ENCODE data around the gene RPS10. TPM values are rescaled to one million over a fixed set of nuclear protein-coding genes. Genes with fewer than 3 reads are reported as not detected.
A peak's percentile ranks its signal among the peaks of the same experiment; 100 is the strongest.

RPS10 gene
- total RNA-seq, 1 donor from 2014 or later, result 3,975 TPM

DNA sequence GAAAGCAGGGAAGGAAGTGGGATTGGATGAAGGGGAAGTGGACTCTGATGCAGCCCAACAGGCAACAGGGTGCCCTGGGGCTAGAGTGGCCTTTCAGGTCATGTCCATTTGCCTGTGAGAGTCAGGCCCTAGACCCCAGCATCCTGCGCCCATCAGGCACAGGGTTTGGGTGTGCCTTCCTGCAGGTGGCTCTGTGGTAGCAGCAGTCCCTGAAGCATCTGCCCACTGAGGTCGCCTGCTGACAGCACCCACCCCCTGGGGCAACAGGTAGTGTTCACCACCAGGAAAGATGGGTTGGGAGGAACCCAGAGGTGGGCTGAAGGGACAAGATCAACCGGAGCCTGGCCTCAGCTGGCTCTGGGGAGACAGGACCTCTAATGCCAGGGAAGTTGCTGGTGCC is 43.6 kb upstream of the RPS10 start:
- H3K36me3 ChIP-seq (ENCODE audit: control insufficient read depth, insufficient read depth, low read length), result no peaks in the 10 kb centered on the region
- H3K4me3 ChIP-seq (ENCODE audit: low read depth, low read length), result no peak overlapping the region
- DNase-seq (ENCODE audit: low read depth), result no peak
- TF ChIP-seq, protein P1, sequence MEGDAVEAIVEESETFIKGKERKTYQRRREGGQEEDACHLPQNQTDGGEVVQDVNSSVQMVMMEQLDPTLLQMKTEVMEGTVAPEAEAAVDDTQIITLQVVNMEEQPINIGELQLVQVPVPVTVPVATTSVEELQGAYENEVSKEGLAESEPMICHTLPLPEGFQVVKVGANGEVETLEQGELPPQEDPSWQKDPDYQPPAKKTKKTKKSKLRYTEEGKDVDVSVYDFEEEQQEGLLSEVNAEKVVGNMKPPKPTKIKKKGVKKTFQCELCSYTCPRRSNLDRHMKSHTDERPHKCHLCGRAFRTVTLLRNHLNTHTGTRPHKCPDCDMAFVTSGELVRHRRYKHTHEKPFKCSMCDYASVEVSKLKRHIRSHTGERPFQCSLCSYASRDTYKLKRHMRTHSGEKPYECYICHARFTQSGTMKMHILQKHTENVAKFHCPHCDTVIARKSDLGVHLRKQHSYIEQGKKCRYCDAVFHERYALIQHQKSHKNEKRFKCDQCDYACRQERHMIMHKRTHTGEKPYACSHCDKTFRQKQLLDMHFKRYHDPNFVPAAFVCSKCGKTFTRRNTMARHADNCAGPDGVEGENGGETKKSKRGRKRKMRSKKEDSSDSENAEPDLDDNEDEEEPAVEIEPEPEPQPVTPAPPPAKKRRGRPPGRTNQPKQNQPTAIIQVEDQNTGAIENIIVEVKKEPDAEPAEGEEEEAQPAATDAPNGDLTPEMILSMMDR (IDR thresholded peaks at IDR 0.05; ENCODE audit: insufficient read depth, low read length, poor library complexity, severe bottlenecking), result no peak
- H3K27me3 ChIP-seq (ENCODE audit: control insufficient read depth, insufficient read depth, low read length), result peaks cover 16% of the 10 kb centered on the region

DNA sequence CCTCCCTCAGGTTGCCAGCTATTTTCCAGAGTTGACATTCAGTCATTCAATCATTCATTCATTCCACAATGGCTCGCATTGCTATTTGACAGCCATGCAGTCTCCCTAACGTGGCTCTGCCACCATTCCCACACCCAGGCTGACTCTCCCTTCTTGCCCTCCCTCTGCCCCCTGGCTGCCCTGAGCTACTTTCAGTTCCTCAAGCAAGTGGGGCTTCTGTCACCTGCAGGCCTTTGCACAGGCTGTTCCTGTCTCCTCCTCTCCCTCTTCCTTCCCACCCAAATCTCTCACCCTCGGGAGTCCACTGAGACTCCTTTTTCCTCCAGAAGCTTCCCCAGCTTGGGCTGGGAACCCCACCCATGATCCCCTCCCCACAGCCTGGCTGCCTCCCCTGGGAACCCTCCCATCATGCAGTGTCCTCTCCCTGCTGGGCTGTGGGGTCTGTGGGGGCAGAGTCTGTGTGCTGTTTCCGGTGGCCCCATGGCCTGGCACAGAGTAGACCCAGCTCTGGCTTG is 42.6 kb upstream of the RPS10 start:
- DNase-seq (ENCODE audit: low read depth), result no peak
- peaks cover 20% of the 10 kb centered on the region for H3K27me3 ChIP-seq (ENCODE audit: control insufficient read depth, insufficient read depth, low read length)
- TF ChIP-seq, protein P1 (IDR thresholded peaks at IDR 0.05; ENCODE audit: insufficient read depth, low read length, poor library complexity, severe bottlenecking), result no peak
- H3K4me3 ChIP-seq (ENCODE audit: low read depth, low read length), result no peak overlapping the region
- no peaks in the 10 kb centered on the region for H3K36me3 ChIP-seq (ENCODE audit: control insufficient read depth, insufficient read depth, low read length)

DNA sequence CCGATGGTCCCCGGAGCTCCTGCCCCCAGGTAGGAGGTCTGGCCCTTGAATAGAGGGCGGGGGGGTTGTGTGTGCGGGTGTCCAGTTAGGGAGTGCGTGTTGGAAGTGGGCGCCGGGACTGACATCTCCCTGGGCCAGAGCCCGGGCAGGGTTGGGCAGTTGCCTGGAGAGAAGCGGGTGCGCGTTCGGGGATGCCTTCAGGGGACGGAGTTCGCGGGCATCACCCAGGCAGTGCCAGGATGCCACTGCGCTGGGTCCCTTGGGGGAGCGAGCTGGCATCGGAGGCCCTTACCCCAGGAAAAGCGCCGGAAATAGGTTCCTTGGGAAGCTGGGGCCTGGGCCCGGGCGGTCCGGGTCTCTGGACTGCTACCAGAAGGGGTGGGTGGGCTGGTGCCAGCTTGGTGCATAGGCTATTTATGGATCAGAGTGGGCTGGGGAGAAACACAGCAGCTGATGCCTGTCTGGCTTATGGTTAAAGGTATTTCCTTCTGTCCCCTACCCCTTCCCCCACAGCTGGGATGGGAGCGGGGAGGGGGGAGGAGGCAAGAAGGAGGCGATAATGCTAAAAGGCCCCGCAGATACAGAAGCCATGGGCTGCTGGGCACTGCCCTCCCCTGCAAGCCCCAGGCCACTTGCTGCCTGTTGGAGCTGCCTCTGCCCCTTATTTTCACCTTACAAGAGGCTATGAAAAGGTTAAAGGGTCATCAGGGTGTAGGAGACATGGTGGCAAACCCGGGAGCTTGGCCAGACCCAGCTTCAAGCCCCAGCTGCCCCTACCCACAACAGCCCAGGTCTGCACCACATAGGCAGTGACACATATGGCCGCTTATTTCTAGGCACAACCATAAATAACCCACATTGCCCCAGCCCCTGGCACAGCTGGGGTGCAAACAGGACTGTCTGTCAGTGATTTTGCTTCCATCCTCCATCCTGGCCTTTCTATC is 40.6 kb upstream of the RPS10 start:
- Histone ChIP-seq H3K4me3 (ENCODE audit: low read depth, low read length) (peak overlapping the region; percentile 30), H3K27me3 (ENCODE audit: control insufficient read depth, insufficient read depth, low read length) (peaks cover 20% of the 10 kb centered on the region), H3K36me3 (ENCODE audit: control insufficient read depth, insufficient read depth, low read length) (no peaks in the 10 kb centered on the region)
- DNase-seq (ENCODE audit: low read depth), result no peak
- TF ChIP-seq, protein P1 (IDR thresholded peaks at IDR 0.05; ENCODE audit: insufficient read depth, low read length, poor library complexity, severe bottlenecking), result no peak

DNA sequence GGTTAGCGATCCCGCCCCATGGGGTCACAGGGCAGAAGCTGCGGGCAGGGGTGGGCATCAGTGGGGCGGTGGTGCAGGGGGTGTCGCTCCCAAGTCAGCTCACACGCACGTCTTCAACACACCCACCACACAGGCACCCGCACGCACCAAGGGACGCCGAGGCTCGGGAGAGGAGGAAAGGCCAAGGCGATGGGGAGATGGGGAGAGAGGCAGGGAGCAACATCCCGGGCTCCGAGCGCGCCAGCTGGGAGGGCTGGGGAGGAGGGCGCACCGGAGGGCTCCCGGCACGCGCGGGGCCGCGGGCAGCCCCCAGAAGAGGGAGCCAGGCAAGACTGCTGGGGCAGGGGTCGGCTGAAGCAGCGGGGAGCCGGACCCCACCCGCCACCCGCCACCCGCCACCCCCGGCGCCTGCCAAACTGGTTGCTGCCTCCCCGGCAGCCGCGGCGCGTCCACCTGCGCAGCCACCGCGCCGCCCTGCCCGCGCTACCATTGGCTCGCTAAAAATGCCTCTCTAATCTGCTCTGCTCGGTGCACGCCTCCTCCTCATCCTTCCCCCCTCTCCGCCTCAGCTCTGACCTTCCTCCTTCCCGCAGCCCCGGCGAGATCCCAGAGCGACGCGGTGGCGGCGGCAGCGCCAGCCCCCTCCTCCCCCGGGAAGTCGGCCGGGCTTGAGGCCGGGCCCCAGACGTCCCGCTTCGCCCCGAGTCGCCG is 39.8 kb upstream of the RPS10 start, which contains the start of gene PACSIN1:
PACSIN1 (plus strand) TSS at position 546 of the 711 bp plus-strand sequence. CDS start 60,230 bp downstream, outside the sequence.
- Histone ChIP-seq H3K27me3 (ENCODE audit: control insufficient read depth, insufficient read depth, low read length) (peaks cover 20% of the 10 kb centered on the region), H3K4me3 (ENCODE audit: low read depth, low read length) (peak within 1 kb of the TSS; percentile 30), H3K36me3 (ENCODE audit: control insufficient read depth, insufficient read depth, low read length) (no peaks in the 10 kb centered on the region)
- DNase-seq (ENCODE audit: low read depth), result no peak
- TF ChIP-seq, protein P1 (IDR thresholded peaks at IDR 0.05; ENCODE audit: insufficient read depth, low read length, poor library complexity, severe bottlenecking), result no peak

DNA sequence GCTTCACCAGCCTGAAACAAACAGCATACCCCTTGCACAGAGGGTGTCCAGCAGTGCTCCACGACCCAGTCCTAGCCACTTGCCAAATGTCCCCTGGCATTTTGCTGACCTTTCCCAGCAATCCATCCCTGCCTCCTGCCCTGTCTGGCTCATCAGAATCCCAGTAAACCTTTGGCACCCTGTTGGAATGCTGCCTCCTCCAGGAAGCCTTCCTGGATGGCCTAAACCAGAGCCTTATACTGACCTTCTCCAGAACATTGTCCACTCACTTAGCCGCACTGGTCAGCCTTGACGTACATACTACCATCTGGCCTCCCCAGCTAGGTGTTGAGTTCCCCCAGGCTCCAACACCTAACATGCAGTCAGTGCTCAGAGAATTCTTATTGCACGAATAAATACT is 38.0 kb upstream of the RPS10 start:
- TF ChIP-seq, protein P1 (IDR thresholded peaks at IDR 0.05; ENCODE audit: insufficient read depth, low read length, poor library complexity, severe bottlenecking), result no peak
- no peaks in the 10 kb centered on the region for H3K36me3 ChIP-seq (ENCODE audit: control insufficient read depth, insufficient read depth, low read length)
- no peak for DNase-seq (ENCODE audit: low read depth)

More for the DNA sequence above, 38.0 kb upstream of the RPS10 start:
- Histone ChIP-seq H3K27me3 (ENCODE audit: control insufficient read depth, insufficient read depth, low read length) (peaks cover 20% of the 10 kb centered on the region), H3K4me3 (ENCODE audit: low read depth, low read length) (no peak overlapping the region)

Measured in kidney epithelial cell (primary cell).